Measurements from ENCODE around the gene PEX7. TPM values are rescaled to one million over a fixed set of nuclear protein-coding genes. Genes with fewer than 3 reads are reported as not detected.
"Not testable (repeated sequence)": the region's sequence is repeated elsewhere in the genome, so short reads cannot be mapped to it uniquely, and the experiment has no call there.

PEX7 gene
- total RNA-seq, 4 donors from 2014 or later = 5.9 to 17.1 (median 6.9) TPM

- no peak overlapping the region for H3K27ac ChIP-seq
- no peak for TF ChIP-seq EP300 (IDR thresholded peaks at IDR 0.05)
- no peak for TF ChIP-seq POLR2AphosphoS5 (IDR thresholded peaks at IDR 0.05)
- TF ChIP-seq, protein P1, sequence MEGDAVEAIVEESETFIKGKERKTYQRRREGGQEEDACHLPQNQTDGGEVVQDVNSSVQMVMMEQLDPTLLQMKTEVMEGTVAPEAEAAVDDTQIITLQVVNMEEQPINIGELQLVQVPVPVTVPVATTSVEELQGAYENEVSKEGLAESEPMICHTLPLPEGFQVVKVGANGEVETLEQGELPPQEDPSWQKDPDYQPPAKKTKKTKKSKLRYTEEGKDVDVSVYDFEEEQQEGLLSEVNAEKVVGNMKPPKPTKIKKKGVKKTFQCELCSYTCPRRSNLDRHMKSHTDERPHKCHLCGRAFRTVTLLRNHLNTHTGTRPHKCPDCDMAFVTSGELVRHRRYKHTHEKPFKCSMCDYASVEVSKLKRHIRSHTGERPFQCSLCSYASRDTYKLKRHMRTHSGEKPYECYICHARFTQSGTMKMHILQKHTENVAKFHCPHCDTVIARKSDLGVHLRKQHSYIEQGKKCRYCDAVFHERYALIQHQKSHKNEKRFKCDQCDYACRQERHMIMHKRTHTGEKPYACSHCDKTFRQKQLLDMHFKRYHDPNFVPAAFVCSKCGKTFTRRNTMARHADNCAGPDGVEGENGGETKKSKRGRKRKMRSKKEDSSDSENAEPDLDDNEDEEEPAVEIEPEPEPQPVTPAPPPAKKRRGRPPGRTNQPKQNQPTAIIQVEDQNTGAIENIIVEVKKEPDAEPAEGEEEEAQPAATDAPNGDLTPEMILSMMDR (IDR thresholded peaks at IDR 0.05) = no peak
- no peak for TF ChIP-seq POLR2A (IDR thresholded peaks at IDR 0.05)
- ATAC-seq = no peak
- WGBS, 2 donors (ENCODE audit: low coverage in 1 of 2) = 67 to 100% methylated on average over 1 to 3 of the region's 5 CpGs
- no peak overlapping the region for H3K4me3 ChIP-seq
- H3K36me3 ChIP-seq = peaks cover 0 to 61% of the 10 kb centered on the region in 2 donors
- H3K27me3 ChIP-seq = no peaks in the 10 kb centered on the region
- no peaks in the 10 kb centered on the region for H3K9me3 ChIP-seq
- peaks cover 0 to 7% (median 0%) of the 10 kb centered on the region in 3 donors for H3K4me1 ChIP-seq
Measured at GRCh38 chr6:136901212-136901784, 78.9 kb downstream of the PEX7 start.

DNA sequence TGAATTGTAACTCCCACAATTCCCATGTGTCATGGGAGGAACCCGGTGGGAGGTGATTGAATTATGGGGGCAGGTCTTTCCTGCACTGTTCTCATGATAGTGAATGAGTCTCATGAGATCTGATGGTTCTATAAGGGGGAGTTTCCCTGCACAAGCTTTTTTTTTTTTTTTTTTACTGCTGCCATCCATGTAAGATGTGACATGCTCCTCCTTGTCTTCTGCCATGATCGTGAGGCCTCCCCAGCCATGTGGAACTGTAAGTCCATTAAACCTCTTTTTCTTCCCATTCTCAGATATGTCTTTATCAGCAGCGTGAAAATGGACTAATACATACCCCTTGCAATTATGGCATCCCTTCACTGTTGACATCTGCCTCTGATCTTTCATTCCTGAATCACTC lies 82.1 kb downstream of the PEX7 start:
- not testable (repeated sequence) for H3K27ac ChIP-seq, H3K4me1 ChIP-seq, ATAC-seq, H3K27me3 ChIP-seq, H3K4me3 ChIP-seq, H3K9me3 ChIP-seq
- 88 to 100% methylated on average over 2 of the region's 3 CpGs for WGBS, 2 donors (ENCODE audit: low coverage in 1 of 2)
- peaks cover 0 to 46% of the 10 kb centered on the region in 2 donors for H3K36me3 ChIP-seq

DNA sequence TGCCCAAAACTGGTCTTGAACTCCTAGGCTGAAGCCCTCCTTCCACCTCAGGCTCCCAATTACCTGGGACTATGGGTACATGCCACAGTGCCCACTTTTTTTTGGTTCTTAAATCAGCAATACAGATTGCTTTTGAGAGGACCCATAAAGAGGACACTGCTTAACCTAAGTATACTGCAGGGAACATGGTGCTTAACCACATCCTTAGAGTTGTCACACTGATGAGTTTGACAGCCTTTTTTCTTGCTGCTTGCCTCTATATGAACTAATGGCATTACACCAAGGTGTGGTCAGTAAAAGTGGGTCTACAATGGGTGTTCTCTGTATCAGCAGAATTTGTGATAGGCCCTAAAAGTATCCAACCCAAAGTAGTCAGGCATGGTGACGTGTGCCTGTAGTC lies 92.6 kb downstream of the PEX7 start:
- TF ChIP-seq POLR2AphosphoS5 (IDR thresholded peaks at IDR 0.05) = no peak
- no peak for TF ChIP-seq EP300 (IDR thresholded peaks at IDR 0.05)
- no peak for TF ChIP-seq POLR2A (IDR thresholded peaks at IDR 0.05)
- TF ChIP-seq, protein P1 (IDR thresholded peaks at IDR 0.05) = no peak
- H3K27me3 ChIP-seq = peaks cover 32% of the 10 kb centered on the region
- H3K27ac ChIP-seq = no peak overlapping the region
- ATAC-seq = no peak
- H3K4me1 ChIP-seq = peaks cover 0 to under 1% (median 0%) of the 10 kb centered on the region in 3 donors
- H3K4me3 ChIP-seq = no peak overlapping the region
- H3K36me3 ChIP-seq = peaks cover 0 to 60% of the 10 kb centered on the region in 2 donors
- WGBS, 2 donors (ENCODE audit: low coverage in 1 of 2) = no CpG with 5 or more reads among the region's 1 CpG
- no peaks in the 10 kb centered on the region for H3K9me3 ChIP-seq

GRCh38 chr6:136918706-136919105 lies 96.3 kb downstream of the PEX7 start:
- TF ChIP-seq POLR2A (IDR thresholded peaks at IDR 0.05) = no peak
- TF ChIP-seq, protein P1 (IDR thresholded peaks at IDR 0.05) = no peak
- no peak for TF ChIP-seq POLR2AphosphoS5 (IDR thresholded peaks at IDR 0.05)
- no peak for TF ChIP-seq EP300 (IDR thresholded peaks at IDR 0.05)
- peaks cover 69% of the 10 kb centered on the region for H3K27me3 ChIP-seq
- no peak overlapping the region for H3K27ac ChIP-seq
- H3K4me3 ChIP-seq = no peak overlapping the region
- no peaks in the 10 kb centered on the region for H3K9me3 ChIP-seq
- 88 to 94% methylated on average over 2 to 3 of the region's 3 CpGs for WGBS, 2 donors (ENCODE audit: low coverage in 1 of 2)
- H3K4me1 ChIP-seq = peaks cover 0 to 38% (median 34%) of the 10 kb centered on the region in 3 donors
- H3K36me3 ChIP-seq = peaks cover 0 to 38% of the 10 kb centered on the region in 2 donors
- no peak for ATAC-seq

DNA sequence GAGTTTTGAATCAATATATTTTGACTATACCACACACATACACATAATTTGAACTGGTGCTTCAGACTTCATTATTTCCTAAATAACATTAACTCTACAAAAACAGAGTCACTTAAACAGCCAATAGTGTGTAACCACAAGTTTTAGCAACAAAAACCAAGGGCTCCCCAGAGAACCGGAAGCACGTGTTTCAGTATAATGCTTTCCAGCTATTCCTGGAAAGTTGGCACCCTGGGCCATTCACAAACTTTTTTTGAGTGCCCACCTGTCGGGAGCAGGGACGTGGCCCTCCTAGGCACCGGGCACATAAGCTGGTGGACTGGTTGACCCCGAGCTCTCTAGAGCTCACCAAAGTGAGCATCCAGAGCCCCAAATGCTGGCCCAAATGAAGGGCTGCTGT lies 97.8 kb downstream of the PEX7 start:
- Histone ChIP-seq H3K27ac (no peak overlapping the region), H3K36me3 (peaks cover 0 to 23% of the 10 kb centered on the region in 2 donors), H3K4me1 (peaks cover 0 to 38% (median 34%) of the 10 kb centered on the region in 3 donors), H3K4me3 (peak overlapping the region in 1 of 2 donors; percentile 56), H3K27me3 (peaks cover 77% of the 10 kb centered on the region), H3K9me3 (no peaks in the 10 kb centered on the region)
- no peak for ATAC-seq
- 21 to 26% methylated on average over 4 to 5 of the region's 6 CpGs for WGBS, 2 donors (ENCODE audit: low coverage in 1 of 2)
- TF ChIP-seq POLR2AphosphoS5 (IDR thresholded peaks at IDR 0.05) (no peak), POLR2A (IDR thresholded peaks at IDR 0.05) (no peak), EP300 (IDR thresholded peaks at IDR 0.05) (no peak)
- TF ChIP-seq, protein P1 (IDR thresholded peaks at IDR 0.05) = no peak
